H9 (cell line): ENCODE measurements around the gene SULT1A1. TPM values are rescaled to one million over a fixed set of nuclear protein-coding genes. Genes with fewer than 3 reads are reported as not detected.

Experiments used
- DNase-seq: peaks from one replicate; pipeline ENCODE4 v3.0.0-alpha.2; 2017
- H2AFZ ChIP-seq: one replicate; pipeline ENCODE4 v1.6.1; 2013; ENCODE audit warnings: mild to moderate bottlenecking, low read length, control low read depth, moderate library complexity
- H2AK5ac ChIP-seq: 2 replicates; pipeline ENCODE4 v1.6.1; 2013; ENCODE audit warnings: low read length, control low read depth, mixed read lengths; ENCODE audit not compliant: insufficient read length
- H2BK120ac ChIP-seq: one replicate; pipeline ENCODE4 v1.6.1; 2013; ENCODE audit warnings: low read depth, mild to moderate bottlenecking, low read length, control low read depth, inconsistent platforms; ENCODE audit not compliant: poor library complexity, severe bottlenecking
- H2BK12ac ChIP-seq: 2 replicates; pipeline ENCODE4 v1.6.1; 2013; ENCODE audit warnings: low read length, control low read depth, mixed read lengths, low read depth; ENCODE audit not compliant: insufficient read length
- H2BK15ac ChIP-seq: 2 replicates; pipeline ENCODE4 v1.6.1; 2013; ENCODE audit warnings: low read depth, low read length, control low read depth
- H2BK20ac ChIP-seq: one replicate; pipeline ENCODE4 v1.6.1; 2013; ENCODE audit warnings: low read depth, mild to moderate bottlenecking, low read length, control low read depth, inconsistent platforms; ENCODE audit not compliant: poor library complexity, severe bottlenecking
- H2BK5ac ChIP-seq: 2 replicates; pipeline ENCODE4 v1.6.1; 2013; ENCODE audit warnings: low read length, control low read depth, mixed read lengths; ENCODE audit not compliant: insufficient read length
- H3K14ac ChIP-seq: 2 replicates; pipeline ENCODE4 v1.6.1; 2013; ENCODE audit warnings: low read length, control low read depth; ENCODE audit not compliant: insufficient read depth
- H3K18ac ChIP-seq: 2 replicates; pipeline ENCODE4 v1.6.1; 2013; ENCODE audit warnings: low read depth, mild to moderate bottlenecking, mixed read lengths, low read length, control low read depth; ENCODE audit not compliant: insufficient read length
- H3K23ac ChIP-seq: 2 replicates; pipeline ENCODE4 v1.6.1; 2013; ENCODE audit warnings: low read length, control low read depth, mixed read lengths, low read depth; ENCODE audit not compliant: insufficient read length
- H3K23me2 ChIP-seq: 2 replicates; pipeline ENCODE4 v1.6.1; 2013; ENCODE audit warnings: low read depth, mild to moderate bottlenecking, mixed read lengths, low read length, control low read depth; ENCODE audit not compliant: insufficient read length, poor library complexity, severe bottlenecking
- H3K27ac ChIP-seq: 2 replicates; pipeline ENCODE4 v1.5.1; 2013; ENCODE audit warnings: low read length, control low read depth, mixed read lengths, low read depth; ENCODE audit not compliant: insufficient read length
- H3K27me3 ChIP-seq: 2 replicates; pipeline ENCODE4 v1.6.1; 2013; ENCODE audit warnings: low read length, control low read depth, inconsistent platforms; ENCODE audit not compliant: insufficient read depth
- H3K4ac ChIP-seq: 2 replicates; pipeline ENCODE4 v1.6.1; 2013; ENCODE audit warnings: low read depth, mild to moderate bottlenecking, control low read depth, inconsistent platforms, low read length, moderate library complexity
- H3K4me1 ChIP-seq: 2 replicates; pipeline ENCODE4 v1.6.1; 2013; ENCODE audit warnings: low read length, control low read depth, inconsistent platforms; ENCODE audit not compliant: insufficient read depth
- H3K4me2 ChIP-seq: 2 replicates; pipeline ENCODE4 v1.6.1; 2013; ENCODE audit warnings: low read length, control low read depth, mixed read lengths; ENCODE audit not compliant: insufficient read length, insufficient read depth
- H3K56ac ChIP-seq: 2 replicates; pipeline ENCODE4 v1.6.1; 2013; ENCODE audit warnings: low read depth, mild to moderate bottlenecking, mixed read lengths, low read length, control low read depth; ENCODE audit not compliant: insufficient read length
- H3K79me1 ChIP-seq: 2 replicates; pipeline ENCODE4 v1.6.1; 2013; ENCODE audit warnings: low read depth, mild to moderate bottlenecking, moderate library complexity, low read length, control low read depth, inconsistent platforms; ENCODE audit not compliant: insufficient read depth, poor library complexity, severe bottlenecking
- H3K79me2 ChIP-seq: 2 replicates; pipeline ENCODE4 v1.6.1; 2013; ENCODE audit warnings: low read length, control low read depth, inconsistent platforms; ENCODE audit not compliant: insufficient read depth
- H3K9ac ChIP-seq: 2 replicates; pipeline ENCODE4 v1.6.1; 2013; ENCODE audit warnings: low read length, control low read depth, mixed read lengths; ENCODE audit not compliant: insufficient read length; ENCODE audit errors: extremely low read depth
- H3K9me3 ChIP-seq: one replicate; pipeline ENCODE4 v1.6.1; 2013; ENCODE audit warnings: low read depth, low read length, inconsistent platforms; ENCODE audit not compliant: control insufficient read depth
- H3T11ph ChIP-seq: one replicate; pipeline ENCODE4 v1.6.1; 2013; ENCODE audit warnings: mild to moderate bottlenecking, low read length, control low read depth, inconsistent platforms
- H4K20me1 ChIP-seq: one replicate; pipeline ENCODE4 v1.6.1; 2013; ENCODE audit not compliant: control insufficient read depth, insufficient read length, insufficient read depth
- H4K5ac ChIP-seq: 2 replicates; pipeline ENCODE4 v1.6.1; 2013; ENCODE audit warnings: low read depth, mild to moderate bottlenecking, mixed read lengths, low read length, control low read depth; ENCODE audit not compliant: insufficient read length
- H4K8ac ChIP-seq: replicated peaks from 2 replicates; pipeline ENCODE4 v1.6.1; 2013; ENCODE audit warnings: low read length, control low read depth, mixed read lengths, low read depth; ENCODE audit not compliant: insufficient read length
- H4K91ac ChIP-seq: 2 replicates; pipeline ENCODE4 v1.6.1; 2013; ENCODE audit warnings: low read depth, mild to moderate bottlenecking, moderate library complexity, mixed read lengths, low read length, control low read depth; ENCODE audit not compliant: insufficient read length
- H3K27ac Mint-ChIP-seq, 3 experiments: 2 replicates in 2 of 3; 3 replicates in 1 of 3; pipeline ENCODE4 v1.8.0; 2020 to 2021; ENCODE audit warnings: mixed read lengths in 3 of 3, mild to moderate bottlenecking in 1 of 3, moderate library complexity in 1 of 3
- H3K27me3 Mint-ChIP-seq: 2 replicates; pipeline ENCODE4 v1.8.0; 2021; ENCODE audit warnings: low read depth, mild to moderate bottlenecking, moderate library complexity, mixed read lengths
- H3K36me3 Mint-ChIP-seq, 3 experiments: 2 replicates in 2 of 3; 3 replicates in 1 of 3; pipeline ENCODE4 v1.8.0; 2020 to 2021; ENCODE audit warnings: low read depth in 3 of 3, mixed read lengths in 3 of 3; ENCODE audit not compliant: insufficient read depth in 1 of 3
- H3K4me1 Mint-ChIP-seq, 2 experiments: 2 replicates each; pipeline ENCODE4 v1.8.0; 2020; ENCODE audit warnings: mixed read lengths in 2 of 2
- H3K4me3 Mint-ChIP-seq, 2 experiments: 2 replicates in 1 of 2; 3 replicates in 1 of 2; pipeline ENCODE4 v1.8.0; 2020 to 2021; ENCODE audit warnings: mild to moderate bottlenecking in 2 of 2, mixed read lengths in 2 of 2, moderate library complexity in 1 of 2
- H3K9me3 Mint-ChIP-seq, 2 experiments: 2 replicates in 1 of 2; 3 replicates in 1 of 2; pipeline ENCODE4 v1.8.0; 2020; ENCODE audit warnings: mild to moderate bottlenecking in 2 of 2, mixed read lengths in 2 of 2, moderate library complexity in 1 of 2
- WGBS: extraction: QIAGEN DNeasy Blood & Tissue Kit; methylation state at CpG from one replicate; pipeline ENCODE4 v1.1.7; 2013; ENCODE audit warnings: missing lambda C conversion rate, low lambda C conversion rate, mixed read lengths; ENCODE audit not compliant: insufficient read length; ENCODE audit errors: extremely low coverage; 5-methylcytosine and 5-hydroxymethylcytosine counted together
- total RNA-seq: library from RNA; stranded (reverse); gene quantifications from 2 replicates; pipeline ENCODE4 v1.2.1, GENCODE V29; 2021
- TF ChIP-seq, protein P1 (sequence below): fragments of 200-600 bp; sonication (generic); conservative IDR thresholded peaks from 3 replicates; pipeline ENCODE4 v1.8.0; 2021; ENCODE audit warnings: antibody characterized with exemption, mild to moderate bottlenecking

The SULT1A1 gene
- total RNA-seq, 1 experiment from 2014 or later: 4.8 TPM

DNA sequence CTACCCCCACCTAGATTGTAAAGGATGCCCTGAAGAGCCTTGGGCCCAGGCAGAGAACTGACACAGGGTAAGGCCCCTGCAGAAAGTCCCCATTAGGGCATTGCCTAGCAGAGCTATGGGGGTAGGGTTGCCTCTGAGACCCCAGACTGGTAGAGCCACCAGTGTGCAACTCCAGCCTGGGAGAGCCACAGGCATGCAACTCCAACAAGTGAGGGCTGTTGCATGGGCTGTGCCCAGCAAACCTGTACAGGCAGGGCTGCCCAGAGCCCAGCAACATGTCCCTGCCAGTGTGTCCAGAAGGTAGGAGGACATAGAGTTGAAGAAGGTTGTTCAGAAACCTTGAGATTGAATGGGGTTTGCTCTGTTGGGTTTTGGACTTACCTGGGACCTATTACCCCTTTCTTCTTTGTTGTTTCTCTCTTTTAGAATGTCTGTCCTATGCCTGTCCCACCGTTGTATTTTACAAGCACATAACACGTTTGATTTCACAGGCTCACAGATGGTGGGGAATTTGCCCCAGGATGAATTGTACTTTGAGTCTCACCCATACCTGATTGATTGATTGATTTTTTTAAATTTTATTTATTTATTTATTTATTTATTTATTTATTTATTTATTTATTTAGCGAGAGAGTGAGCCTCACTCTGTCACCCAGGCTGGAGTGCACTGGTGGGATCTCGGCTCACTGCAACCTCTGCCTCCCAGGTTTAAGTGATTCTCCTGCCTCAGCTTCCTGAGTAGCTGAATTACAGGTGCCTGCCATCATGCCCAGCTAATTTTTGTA, 39.7 kb downstream of the SULT1A1 start:
- no peak overlapping the region for H4K91ac ChIP-seq
- Mint-ChIP-seq H3K9me3 (peaks cover 18 to 21% of the 10 kb centered on the region in 2 experiments), H3K36me3 (peaks cover 17 to 24% (median 18%) of the 10 kb centered on the region in 3 experiments), H3K4me1 (peaks cover 27 to 28% of the 10 kb centered on the region in 2 experiments), H3K4me3 (no peak overlapping the region), H3K27me3 (no peaks in the 10 kb centered on the region; the same call in 1 of the 2 replicates), H3K27ac (no peak overlapping the region)
- H3K23me2 ChIP-seq: no peaks in the 10 kb centered on the region
- H3K9me3 ChIP-seq: peaks cover 15% of the 10 kb centered on the region
- no peak overlapping the region for H3K9ac ChIP-seq
- no peaks in the 10 kb centered on the region for H4K20me1 ChIP-seq
- no CpG with 5 or more reads among the region's 4 CpGs for WGBS
- no peak overlapping the region for H3T11ph ChIP-seq
- no peak overlapping the region for H2BK15ac ChIP-seq
- no peak overlapping the region for H3K4ac ChIP-seq
- H2BK12ac ChIP-seq: no peak overlapping the region
- H2BK5ac ChIP-seq: no peak overlapping the region
- no peak overlapping the region; the same call in 1 of the 2 replicates for H3K14ac ChIP-seq
- H3K27ac ChIP-seq: no peak overlapping the region
- no peak overlapping the region for H4K8ac ChIP-seq
- no peaks in the 10 kb centered on the region; the same call in 1 of the 2 replicates for H3K4me1 ChIP-seq
- no peak for DNase-seq
- H3K79me1 ChIP-seq: no peaks in the 10 kb centered on the region
- no peak overlapping the region for H3K23ac ChIP-seq
- H3K27me3 ChIP-seq: no peaks in the 10 kb centered on the region
- no peak overlapping the region for H4K5ac ChIP-seq
- no peaks in the 10 kb centered on the region for H3K79me2 ChIP-seq
- no peak overlapping the region for H2AK5ac ChIP-seq
- TF ChIP-seq, protein P1, sequence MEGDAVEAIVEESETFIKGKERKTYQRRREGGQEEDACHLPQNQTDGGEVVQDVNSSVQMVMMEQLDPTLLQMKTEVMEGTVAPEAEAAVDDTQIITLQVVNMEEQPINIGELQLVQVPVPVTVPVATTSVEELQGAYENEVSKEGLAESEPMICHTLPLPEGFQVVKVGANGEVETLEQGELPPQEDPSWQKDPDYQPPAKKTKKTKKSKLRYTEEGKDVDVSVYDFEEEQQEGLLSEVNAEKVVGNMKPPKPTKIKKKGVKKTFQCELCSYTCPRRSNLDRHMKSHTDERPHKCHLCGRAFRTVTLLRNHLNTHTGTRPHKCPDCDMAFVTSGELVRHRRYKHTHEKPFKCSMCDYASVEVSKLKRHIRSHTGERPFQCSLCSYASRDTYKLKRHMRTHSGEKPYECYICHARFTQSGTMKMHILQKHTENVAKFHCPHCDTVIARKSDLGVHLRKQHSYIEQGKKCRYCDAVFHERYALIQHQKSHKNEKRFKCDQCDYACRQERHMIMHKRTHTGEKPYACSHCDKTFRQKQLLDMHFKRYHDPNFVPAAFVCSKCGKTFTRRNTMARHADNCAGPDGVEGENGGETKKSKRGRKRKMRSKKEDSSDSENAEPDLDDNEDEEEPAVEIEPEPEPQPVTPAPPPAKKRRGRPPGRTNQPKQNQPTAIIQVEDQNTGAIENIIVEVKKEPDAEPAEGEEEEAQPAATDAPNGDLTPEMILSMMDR: no peak
- H3K4me2 ChIP-seq: no peak overlapping the region
- H2BK120ac ChIP-seq: no peak overlapping the region
- no peak overlapping the region for H3K56ac ChIP-seq
- no peak overlapping the region for H2BK20ac ChIP-seq
- H2AFZ ChIP-seq: no peak overlapping the region
- H3K18ac ChIP-seq: no peak overlapping the region
